K562 (cell line): ENCODE measurements around the gene EMILIN1. TPM values are rescaled to one million over a fixed set of nuclear protein-coding genes. Genes with fewer than 3 reads are reported as not detected.

Experiments used
- CCNT2 ChIP-seq: IDR thresholded peaks from 2 replicates; pipeline ENCODE4 v1.6.1; 2011; ENCODE audit warnings: borderline replicate concordance, low read depth, mild to moderate bottlenecking, moderate library complexity, mixed read lengths, low read length; ENCODE audit not compliant: insufficient read length; ENCODE audit errors: extremely low read depth
- CREB1 ChIP-seq, 2 experiments: sonication (generic) in 1 of 2; formaldehyde crosslinking in 1 of 2; IDR thresholded peaks; 2 replicates each; pipeline versions ENCODE4 v1.6.1 to v1.8.0; 2012 to 2022; ENCODE audit warnings: inconsistent platforms in 1 of 2, mild to moderate bottlenecking in 1 of 2, missing genetic modification reagents in 1 of 2, moderate library complexity in 1 of 2
- ETV6 ChIP-seq, 3 experiments: fragments of 150-350 bp in 1 of 3; sonication (generic) in 1 of 3; formaldehyde crosslinking in 1 of 3; IDR thresholded peaks; 2 replicates each; pipeline versions ENCODE4 v1.6.1 to v1.8.0; 2014 to 2022; ENCODE audit warnings: borderline replicate concordance in 2 of 3, low read depth in 2 of 3, antibody characterized with exemption in 1 of 3, low read length in 1 of 3, mild to moderate bottlenecking in 1 of 3, missing genetic modification reagents in 1 of 3
- NFRKB ChIP-seq: fragments of 450-650 bp; IDR thresholded peaks from 2 replicates; pipeline ENCODE4 v1.6.1; 2016; ENCODE audit warnings: low read depth
- RBM25 ChIP-seq: fragments of 200-400 bp; formaldehyde crosslinking; IDR thresholded peaks from 2 replicates; pipeline ENCODE4 v1.6.1; 2018; ENCODE audit warnings: low read length, low read depth, moderate library complexity; ENCODE audit not compliant: severe bottlenecking
- SIN3B ChIP-seq: fragments of 450-650 bp; IDR thresholded peaks from 2 replicates; pipeline ENCODE4 v1.6.1; 2017; ENCODE audit warnings: low read depth, mild to moderate bottlenecking, moderate library complexity
- TGIF2 ChIP-seq: sonication (generic); formaldehyde crosslinking; IDR thresholded peaks from 2 replicates; pipeline ENCODE4 v1.8.1; 2022; ENCODE audit warnings: mild to moderate bottlenecking, missing genetic modification reagents, moderate library complexity
- YBX1 ChIP-seq: fragments of 450-650 bp; IDR thresholded peaks from 2 replicates; pipeline ENCODE4 v1.7.1; 2016; ENCODE audit warnings: mild to moderate bottlenecking
- ZEB2 ChIP-seq: fragments of 450-650 bp; IDR thresholded peaks from 2 replicates; pipeline ENCODE4 v1.6.1; 2016
- ZNF584 ChIP-seq: fragments of 200-800 bp; sonication (Bioruptor generic); IDR thresholded peaks from 2 replicates; pipeline ENCODE4 v1.6.1; 2016; ENCODE audit warnings: low read depth, mild to moderate bottlenecking, missing genetic modification characterization, missing compliant biosample characterization
- polyA plus RNA-seq, 8 experiments: library from polyadenylated mRNA; depleted of rRNA in 4 of 8; stranded (reverse) in 5 of 8; unstranded in 3 of 8; fragments of >200 nt; fragmentation: Nextera tagmentation in 2 of 8; fragmentation: Illumina TruSeq in 1 of 8; extraction: Ambion mirVana in 2 of 8; extraction: Trizol in 1 of 8; gene quantifications; 2 replicates each; pipeline versions ENCODE4 v1.2.1 to v1.2.3, GENCODE V29; 2011 to 2014; ENCODE audit warnings: inconsistent platforms in 1 of 8, missing spikeins in 1 of 8
- total RNA-seq, 7 experiments: library from RNA; depleted of rRNA in 6 of 7; stranded (reverse); fragments of >200 nt in 6 of 7; fragmentation: Illumina TruSeq in 2 of 7; extraction: Trizol in 2 of 7; gene quantifications; 2 replicates each; pipeline versions ENCODE4 v1.2.1 to v1.2.3, GENCODE V29; 2011 to 2021; ENCODE audit warnings: low replicate concordance in 1 of 7
- TF ChIP-seq, protein P1 (sequence below): fragments of 250-450 bp; sonication (Bioruptor Pico); IDR thresholded peaks from 2 replicates; pipeline ENCODE4 v1.5.0; 2021; ENCODE audit warnings: mild to moderate bottlenecking, moderate library complexity
- TF ChIP-seq, protein P2 (sequence below): IDR thresholded peaks from 3 replicates; pipeline ENCODE4 v1.6.1; 2011; ENCODE audit warnings: borderline replicate concordance, mild to moderate bottlenecking; ENCODE audit not compliant: insufficient read length, insufficient read depth

Gene EMILIN1
- total and polyA plus RNA-seq, 9 of the 15 experiments (the other 6 are each of a cell fraction or from before 2014, with no cell fraction given), result 0.04 to 2.7 (median 0.54) TPM; not detected in 2

DNA sequence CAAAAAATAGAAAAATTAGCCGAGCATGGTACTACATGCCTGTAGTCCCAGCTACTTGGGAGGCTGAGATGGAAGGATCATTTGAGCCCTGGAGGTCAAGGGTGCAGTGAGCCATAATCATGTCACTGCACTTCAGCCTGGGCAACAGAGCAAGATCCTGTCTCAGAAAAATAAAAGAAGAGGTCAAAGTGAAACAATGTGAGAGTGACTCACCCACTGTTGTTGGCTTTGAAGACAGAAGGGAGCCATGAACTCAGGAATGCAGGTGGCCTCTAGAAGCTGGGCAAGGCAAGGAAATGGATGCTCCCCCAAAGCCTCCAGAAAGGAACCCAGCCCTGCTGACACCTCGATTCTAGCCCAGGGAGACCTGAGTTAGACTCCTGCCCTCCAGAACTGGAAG lies 49.4 kb upstream of the EMILIN1 start (continued):
- TF ChIP-seq RBM25 (peak; percentile 49), ZNF584 (CRISPR knock-in tag) (no peak), CCNT2 (no peak), CREB1 (IDR thresholded peaks at IDR 0.05) (no peak), CREB1 (CRISPR knock-in tag; IDR thresholded peaks at IDR 0.05) (no peak), YBX1 (no peak), NFRKB (no peak), TGIF2 (CRISPR knock-in tag) (no peak), SIN3B (no peak), ETV6 (IDR thresholded peaks at IDR 0.05; ENCODE audit: borderline replicate concordance in 1 of 2, low read depth in 2 of 2, low read length in 1 of 2) (no peak), ETV6 (CRISPR knock-in tag; IDR thresholded peaks at IDR 0.05; ENCODE audit: borderline replicate concordance) (no peak), ZEB2 (no peak)
- TF ChIP-seq, protein P1, sequence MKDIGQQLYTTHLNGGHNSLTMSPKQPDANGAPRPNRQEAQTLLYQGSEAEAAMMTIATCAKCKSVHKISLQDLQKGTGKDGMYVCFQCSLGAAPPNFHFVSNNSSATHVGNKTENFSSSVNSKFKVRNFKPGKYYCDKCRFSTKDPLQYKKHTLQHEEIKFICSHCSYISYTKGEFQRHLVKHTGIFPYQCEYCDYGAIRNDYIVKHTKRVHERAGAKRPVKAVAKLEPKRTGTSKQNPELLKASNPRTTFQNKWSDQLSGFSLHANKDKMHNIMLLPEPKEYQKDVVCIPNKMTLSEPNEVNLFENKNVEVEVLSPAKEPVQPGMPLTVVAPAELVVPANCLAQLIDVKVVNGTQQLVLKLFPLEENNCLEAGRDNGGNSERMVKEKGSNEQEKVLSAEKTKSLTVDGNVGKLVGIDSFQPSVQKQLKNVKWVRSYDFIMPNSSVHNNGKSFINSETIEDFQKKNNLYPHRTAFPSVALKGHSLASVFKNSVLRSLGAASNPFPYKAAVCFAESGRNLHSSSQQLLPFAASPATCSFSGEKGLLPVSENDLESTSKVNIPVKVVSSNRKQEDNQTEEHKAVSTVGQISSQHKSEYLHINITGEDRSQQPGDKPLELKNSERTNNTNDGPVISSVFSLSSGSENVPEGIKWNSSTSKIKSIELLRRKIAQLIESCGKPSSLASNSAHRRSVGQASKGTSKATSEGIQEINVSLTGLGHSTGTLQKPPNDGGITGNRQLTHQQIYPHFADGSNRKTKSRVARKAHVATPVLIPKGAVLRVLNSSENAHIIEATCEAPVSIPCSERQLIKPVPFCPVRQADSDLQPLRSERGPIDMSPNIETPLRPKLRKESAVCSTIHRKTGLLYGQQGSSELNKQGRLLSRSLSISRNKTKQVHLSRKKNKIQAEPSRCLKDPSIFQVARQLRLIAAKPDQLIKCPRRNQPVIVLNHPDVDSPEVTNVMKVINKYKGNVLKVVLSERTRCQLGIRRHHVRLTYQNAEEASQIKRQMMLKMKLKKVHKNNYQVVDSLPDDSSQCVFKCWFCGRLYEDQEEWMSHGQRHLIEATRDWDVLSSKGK (CRISPR knock-in tag), result no peak
- TF ChIP-seq, protein P2, sequence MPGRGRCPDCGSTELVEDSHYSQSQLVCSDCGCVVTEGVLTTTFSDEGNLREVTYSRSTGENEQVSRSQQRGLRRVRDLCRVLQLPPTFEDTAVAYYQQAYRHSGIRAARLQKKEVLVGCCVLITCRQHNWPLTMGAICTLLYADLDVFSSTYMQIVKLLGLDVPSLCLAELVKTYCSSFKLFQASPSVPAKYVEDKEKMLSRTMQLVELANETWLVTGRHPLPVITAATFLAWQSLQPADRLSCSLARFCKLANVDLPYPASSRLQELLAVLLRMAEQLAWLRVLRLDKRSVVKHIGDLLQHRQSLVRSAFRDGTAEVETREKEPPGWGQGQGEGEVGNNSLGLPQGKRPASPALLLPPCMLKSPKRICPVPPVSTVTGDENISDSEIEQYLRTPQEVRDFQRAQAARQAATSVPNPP, result no peak
